HG03108 (cell line): ENCODE measurements around the gene LSM5.

ENCODE experiments used
- ATAC-seq: cut with Tn5 transposase; IDR thresholded peaks from one replicate; pipeline ENCODE4 v1.9.1; 2021; ENCODE audit warnings: moderate library complexity; ENCODE audit not compliant: unreplicated experiment

LSM5 gene

DNA sequence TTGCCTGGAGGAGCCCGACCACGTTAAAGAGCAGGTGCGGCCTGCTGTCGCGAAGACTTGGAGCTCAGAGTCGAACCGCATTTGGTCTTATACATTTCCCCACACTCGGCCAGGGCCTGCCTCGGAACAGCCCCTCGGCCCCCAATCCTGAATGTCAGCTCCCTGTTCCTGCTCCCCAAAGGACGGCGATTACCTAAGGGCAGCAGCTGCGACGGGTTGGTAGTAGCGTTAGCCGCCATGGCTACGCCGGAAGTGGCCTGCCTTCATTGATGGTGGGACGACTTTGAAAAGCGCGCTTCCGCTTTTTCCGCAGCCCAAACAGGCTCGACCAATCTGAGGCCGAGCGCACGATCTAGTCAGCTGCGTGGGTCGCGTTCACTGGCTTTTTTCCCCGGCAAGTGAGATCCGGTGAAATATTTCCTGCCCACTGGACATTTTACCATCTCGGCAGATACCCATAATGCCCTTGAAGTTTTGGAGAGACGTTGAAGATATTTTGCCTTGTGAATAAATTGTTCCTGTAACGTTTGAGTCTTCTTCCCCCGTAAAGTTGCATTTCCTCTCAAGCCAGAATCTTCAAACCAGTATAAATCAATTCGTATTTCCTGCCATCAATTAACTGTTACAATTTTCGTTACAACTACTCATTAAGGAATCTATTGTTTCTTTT, at the start of gene LSM5:
LSM5 (minus strand) TSS at position 254 of the 670 bp plus-strand sequence; CDS start at position 239, 15 bp downstream.
- ATAC-seq = peak; percentile 79

DNA sequence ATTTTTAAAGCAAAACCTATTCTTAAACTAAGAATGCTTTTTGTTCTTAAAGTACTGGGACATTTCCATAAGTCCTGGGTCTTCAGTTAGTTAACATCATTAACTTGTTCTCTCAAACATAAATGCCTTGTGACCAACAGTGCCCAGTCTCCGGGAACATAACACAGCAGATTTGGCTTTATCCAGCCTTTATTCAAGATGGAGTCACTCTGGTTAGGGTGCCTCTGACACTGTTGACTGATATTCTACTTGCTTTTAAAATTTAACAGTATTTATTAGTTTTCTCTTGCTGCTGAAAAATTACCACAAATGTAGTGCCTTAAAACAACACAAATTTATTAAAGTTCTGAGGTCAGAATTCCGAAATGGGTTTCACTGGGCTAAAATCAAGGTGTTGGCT, 49.2 kb upstream of the LSM5 start:
- ATAC-seq = no peak

DNA sequence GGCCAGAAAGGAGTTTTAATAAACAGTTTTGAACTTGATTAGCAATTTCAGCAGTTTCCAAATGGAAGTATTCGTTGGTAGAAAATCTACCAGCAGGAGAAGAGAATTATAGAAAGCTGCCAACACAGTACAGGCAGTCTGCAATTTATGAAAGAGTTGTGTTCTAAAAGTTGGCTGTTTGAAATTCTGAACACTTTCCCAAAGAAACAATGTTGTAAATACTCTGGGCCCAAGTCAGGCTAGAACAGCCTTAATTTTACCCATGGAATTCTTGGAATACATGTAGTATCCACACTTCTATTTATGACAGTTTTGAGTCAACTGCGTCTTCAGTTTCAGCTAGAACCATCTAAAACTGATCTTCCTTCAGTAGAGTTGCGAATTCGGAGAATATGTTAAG, 47.6 kb upstream of the LSM5 start:
- no peak for ATAC-seq

DNA sequence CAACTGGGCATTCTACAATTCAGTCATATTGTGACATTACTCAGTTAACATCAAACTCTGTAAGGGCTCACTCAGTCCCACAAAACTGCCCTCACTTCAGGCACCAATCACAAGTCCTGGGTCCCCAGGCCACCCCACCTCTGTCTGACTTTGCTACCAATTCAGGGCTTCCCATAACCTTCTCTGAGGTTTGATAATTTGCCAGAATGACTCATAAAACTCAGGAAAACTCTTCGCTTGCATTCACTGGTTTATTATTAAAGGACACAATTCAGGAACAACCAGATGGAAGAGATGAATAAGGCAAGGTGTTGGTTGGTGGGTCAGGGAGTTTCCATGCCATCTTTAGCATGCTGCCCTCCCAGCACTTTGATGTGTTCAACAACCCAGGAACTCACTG, 46.4 kb upstream of the LSM5 start:
- no peak for ATAC-seq

DNA sequence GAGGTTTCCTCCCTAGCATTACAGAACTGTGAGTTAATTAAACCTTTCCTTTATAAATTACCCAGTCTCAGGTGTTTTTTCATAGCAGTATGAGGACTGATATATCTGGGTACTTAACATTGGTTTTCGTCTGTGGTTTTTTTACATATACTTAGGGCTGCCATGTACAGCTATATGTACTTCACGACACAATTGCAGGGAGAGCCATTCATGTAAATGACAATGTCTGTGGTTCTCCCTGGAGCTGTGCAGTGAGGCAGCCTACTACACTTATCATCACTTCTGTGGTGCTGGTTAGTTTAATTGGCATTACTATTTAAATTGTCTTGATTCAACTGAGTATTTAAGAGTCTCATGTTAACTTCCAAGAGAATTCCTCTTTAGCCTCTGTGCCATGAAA, 45.8 kb upstream of the LSM5 start:
- no peak for ATAC-seq

DNA sequence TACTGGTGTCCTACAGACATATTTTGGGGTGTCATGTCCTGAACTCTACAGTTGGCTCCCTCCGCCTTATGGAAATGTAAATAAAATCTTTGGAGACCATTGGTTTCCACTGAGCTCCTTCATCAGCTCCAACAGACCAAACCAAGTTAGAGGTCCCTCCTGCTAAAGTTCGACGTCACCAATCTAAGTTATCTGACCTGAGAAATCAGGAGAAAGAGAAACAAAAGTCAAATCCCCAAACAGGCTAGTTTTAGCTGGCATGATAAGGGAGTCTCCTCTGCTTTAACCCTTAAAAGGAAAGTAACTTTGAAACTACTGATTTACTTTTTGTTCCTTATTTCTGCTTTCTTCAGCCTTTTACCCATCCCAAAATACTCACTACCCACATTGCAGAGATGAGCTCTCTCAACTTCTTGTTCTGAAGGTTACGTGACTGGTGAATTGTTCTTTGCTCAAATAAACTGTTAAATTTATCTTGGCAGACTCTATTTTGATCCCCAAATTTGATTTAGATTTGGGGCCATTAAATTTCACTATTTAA, 45.1 kb upstream of the LSM5 start:
- no peak for ATAC-seq

DNA sequence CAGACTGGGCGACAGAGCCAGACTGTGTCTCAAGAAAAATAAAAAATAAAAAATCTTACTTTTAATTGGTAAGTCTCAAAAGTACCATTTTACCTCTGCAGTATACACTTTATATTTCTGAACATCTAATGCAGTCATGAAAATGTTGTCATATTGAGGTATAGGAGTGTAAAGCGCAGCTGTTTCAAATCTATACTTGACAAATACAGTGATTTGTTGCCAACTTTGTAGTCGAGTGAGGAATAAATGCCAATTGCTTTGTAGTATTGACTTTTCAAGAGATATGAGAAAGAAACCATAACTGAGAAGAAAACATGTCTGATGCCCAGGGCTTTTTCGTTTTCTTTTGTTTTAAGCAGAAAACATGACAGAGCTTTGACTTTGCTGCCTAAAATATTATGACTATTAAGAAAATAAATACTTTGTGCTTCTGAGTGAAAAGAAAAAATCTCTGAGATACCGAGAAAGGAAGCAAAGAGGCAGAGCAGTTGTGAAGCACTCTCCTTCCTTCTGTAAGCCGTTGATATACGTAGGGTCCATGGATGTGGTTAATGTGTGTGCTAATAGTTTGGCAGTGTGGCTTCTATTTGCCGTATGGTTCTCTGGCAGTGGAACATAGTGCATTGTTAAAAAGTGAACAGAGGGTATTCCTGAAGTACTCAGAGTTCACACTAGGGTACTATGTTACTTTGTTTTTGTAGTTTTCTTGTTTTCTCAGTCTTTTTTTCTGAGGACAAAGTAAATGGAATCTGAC, 43.3 kb upstream of the LSM5 start:
- ATAC-seq = no peak

DNA sequence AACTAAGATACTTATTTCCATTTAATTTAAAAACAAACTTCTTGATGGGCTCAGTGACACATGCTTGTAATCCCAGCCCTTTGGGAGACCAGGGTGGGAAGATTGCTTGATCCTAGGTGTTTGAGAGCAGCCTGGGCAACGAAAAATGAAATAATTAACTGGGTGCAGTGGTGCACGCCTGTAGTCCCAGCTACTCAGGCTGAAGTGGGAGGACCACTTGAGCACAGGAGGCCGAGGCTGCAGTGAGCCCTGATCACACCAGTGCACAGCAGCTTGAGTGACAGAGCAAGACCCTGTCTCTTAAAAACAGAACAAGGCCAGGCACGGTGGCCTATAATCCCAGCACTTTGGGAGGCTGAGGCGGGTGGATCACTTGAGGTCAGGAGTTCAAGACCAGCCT, 42.5 kb upstream of the LSM5 start:
- no peak for ATAC-seq

DNA sequence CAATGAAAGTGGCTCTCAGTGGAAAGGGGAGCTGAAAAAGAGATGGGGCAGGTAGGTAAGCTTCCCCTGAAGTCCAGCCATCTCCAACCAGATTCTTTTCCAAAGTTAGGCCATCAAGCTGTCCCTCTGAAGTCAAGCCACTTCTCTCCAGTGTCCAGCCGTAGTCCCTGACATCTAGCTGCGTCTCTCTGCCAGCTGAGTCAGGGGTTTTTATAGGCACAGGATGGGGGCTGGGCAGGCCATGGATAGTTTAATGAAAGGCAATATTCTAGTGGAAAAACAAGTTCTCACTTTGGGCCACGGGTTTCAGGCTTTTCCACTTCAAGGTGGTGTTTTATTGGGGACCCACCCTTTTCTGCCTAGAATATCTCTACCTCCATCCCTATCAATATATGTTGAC, 41.9 kb upstream of the LSM5 start:
- ATAC-seq = no peak

DNA sequence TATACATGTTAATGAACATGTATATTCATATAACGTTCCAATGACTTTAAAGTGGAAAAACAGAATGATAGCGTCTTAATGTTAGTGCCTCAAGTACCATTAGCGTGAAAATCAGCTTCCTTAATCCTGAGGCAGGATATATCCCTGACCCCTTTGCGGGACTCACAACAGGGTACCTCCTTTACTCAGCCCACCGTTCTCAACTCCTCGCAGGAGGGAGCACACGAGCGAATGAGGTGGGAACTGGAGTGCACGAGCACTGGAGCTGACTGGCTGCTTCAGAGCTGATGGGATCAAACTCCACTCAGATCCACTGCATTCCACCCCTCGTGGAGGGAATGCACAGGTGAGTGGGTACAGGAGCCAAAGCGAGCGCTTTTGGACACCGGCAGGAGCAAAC, 41.2 kb upstream of the LSM5 start:
- no peak for ATAC-seq

DNA sequence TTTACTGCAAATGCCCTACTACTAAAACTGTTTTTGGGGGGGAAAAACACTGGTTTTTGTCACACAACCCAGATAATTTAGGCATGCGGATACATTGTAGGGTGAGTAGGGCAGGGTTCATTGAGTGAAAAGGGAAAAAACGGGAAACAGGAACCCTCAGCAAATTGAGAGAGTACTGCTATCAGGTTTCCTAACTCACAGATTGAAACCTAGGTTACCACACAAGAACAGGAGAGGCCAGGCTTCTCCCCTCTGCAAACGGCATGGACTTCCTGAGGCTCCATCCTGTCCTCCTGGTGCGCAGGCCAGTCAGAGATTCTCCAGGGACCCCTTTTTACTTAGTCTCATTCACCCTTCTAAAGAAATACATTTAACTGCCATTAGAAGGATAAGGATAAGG, 35.7 kb upstream of the LSM5 start:
- no peak for ATAC-seq

DNA sequence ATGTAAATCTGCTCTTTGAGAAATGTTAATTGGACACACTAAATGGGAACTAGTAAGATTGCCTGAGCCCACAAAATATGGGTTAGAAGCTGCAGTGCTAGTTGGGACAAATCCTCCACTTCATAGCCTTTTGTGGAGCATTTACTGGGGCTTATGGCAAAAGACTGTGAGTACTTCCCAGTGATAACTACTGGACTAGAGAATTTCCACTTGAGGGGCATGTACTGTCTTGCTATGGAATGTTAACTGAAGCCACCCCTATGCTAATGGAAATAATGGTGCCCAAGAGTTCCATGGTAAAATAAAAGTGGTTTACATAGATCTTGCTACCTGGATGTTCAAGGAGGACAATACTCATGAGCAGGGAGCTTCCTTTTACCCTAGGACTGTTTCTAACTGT, 34.5 kb upstream of the LSM5 start:
- ATAC-seq = no peak

DNA sequence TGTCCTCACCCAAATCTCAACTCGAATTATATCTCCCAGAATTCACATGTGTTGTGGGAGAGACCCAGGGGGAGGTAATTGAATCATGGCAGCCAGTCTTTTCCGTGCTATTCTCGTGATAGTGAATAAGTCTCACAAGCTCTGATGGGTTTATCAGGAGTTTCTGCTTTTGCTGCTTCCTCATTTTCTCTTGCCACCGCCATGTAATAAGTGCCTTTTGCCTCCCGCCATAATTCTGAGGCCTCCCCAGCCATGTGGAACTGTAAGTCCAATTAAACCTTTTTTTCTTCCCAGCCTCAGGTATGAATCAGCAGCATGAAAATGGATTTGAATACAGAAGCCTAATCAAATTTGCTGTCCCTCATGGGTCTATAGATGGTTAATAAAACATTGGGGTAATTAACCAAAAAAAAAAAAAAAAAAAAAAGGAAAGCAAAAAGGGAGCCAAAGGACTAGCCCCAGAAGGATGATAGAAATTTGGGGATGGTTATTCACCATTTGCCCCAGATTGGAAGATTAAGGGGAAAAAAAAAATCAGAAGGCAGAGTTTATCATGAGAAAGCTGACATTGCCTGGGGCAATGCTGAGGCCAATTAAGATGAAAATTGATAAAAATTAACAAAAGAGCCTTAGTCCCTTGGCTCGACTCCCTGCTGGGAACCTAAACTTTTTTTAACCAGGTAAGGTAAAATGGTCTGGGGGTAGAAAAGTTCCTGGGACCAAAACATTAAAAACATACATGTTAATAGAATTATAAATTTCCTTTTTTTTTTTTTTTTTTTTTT, 32.8 kb upstream of the LSM5 start:
- ATAC-seq = no peak

DNA sequence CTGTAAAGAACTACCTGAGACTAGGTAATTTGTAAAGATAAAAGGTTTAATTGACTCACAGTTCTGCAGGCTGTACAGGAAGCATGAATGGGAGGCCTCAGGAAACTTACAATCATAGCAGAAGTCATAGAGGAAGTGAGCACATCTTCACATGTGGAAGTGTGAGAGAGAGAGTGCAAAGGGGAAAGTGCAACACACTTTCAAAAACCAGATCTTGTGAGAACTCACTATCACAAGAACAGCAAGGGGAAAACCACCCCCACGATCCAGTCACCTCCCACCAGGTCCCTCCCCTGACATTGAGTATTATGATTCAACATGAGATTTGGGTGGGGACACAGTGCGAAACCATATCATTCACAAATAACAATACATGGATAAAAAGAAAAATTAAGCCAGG, 29.6 kb upstream of the LSM5 start:
- ATAC-seq = no peak

DNA sequence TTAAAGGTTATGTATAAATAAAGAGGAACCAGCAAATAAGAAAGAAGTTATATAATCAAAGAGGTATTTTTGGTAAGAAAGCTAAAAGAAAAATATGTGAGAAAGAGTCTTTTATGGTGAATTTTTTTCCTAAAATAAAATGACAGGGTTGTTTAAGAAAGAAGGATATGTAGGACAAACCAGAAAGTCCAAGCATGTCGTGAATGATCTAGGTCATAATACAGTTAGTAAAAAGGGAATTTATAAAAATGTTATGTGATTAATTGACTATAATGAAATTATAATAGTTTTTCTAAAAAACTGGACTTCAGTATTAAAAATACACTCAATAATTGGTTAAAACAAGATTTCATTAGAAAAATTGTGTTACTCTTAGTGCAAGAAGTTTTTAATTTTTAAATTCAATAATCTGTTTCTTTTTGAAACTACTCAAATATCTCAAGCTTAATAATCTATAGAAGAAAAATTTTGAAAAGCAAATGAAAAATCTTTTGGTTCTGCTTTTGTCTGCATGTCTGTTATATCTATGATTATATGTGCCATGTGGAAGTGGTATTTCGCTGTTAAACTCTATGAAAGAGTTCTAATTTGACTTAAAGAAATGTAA, 28.5 kb upstream of the LSM5 start:
- ATAC-seq = no peak

DNA sequence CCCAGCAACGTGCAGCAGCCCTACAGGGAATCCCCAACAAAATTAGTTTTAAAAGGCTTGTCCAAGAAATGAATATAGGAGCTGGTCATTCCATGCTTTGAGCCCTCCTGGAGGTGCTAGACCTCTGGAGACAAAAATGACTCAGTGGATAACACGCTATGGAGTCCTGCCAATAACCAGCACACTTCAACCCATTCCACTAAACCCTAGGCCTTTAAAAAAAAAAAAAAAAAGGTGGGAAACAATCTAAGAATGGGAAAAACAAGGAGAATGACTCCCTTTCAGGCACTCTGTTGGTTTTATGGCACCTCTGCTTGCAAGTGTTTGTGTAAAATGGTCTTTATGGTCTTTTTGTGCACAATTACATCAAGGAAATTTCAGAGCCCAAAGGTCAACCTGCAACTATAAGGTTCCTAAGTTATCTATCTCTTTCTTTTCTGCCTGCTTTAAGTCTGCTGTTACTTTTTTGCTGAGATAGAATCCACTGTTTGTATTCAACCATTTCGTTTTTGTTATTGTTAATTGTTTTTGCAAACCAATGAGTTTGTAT, 26.4 kb upstream of the LSM5 start:
- ATAC-seq = no peak

DNA sequence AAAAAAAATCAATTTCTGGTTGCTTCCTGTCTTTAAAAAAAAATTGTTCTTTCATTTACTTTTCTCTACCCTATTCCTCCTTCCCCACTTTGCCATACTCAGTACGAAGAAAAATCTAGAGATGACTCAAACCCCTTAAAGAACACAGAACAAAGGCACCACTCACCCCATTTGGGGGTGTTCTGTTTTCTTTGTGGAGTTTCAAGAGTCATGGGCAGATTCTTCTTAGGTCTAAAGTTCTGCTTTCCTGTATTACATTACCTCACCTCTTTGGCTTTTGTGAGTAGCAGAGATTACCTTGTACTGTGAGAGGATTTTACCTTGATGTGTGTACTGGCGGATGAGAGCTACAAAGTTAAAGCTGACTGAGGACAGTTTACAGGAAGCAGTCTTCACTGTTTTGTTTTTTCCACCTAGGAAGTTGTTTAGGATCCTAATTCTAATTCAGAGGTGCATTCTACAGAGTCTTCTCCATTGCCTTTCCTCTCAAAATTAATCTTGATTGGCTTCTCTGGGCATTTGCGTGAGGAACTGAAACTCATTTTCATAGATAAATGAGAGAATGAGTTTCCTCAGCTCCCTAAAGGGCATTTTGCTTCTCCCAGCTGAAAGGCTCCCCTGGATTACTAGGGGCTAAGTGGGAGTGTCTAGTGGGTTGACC, 25.8 kb upstream of the LSM5 start:
- ATAC-seq = peak; percentile 89

DNA sequence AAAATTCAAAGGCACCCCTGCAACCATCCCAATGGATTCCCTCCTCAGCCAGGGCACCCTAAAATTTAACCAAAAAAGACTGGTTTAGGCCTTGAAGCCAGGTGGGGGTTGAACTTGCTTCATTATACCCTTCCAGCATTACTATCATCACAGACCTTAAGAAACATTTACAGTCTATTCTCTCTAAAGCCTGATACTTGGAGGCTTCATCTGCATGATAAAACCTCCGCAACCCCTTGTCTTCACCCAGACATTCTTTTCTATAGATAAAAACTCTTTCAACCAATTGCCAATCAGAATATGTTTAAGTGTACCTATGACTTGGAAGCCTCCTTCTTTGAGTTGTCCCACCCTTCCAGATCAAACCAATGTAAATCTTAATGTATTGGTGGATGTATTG, 23.0 kb upstream of the LSM5 start:
- ATAC-seq = no peak

DNA sequence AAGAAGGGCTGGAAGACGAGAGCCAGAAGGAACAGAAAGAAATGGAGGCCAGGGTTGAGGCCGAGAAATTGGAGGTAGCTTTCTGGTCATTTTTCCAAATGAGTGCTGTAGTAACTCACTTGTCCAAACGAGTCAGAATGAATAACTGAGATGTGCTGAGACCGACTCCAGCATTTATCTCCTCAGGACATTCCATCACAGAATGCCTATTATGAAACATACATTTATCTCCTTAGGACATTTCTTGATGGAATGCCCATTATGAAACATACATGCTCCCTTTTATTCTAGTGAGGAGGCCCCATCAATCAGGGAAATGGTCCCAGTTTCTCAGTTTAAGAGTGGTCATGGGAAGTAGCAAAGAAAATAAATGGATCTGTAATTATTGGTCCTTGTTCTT, 21.6 kb upstream of the LSM5 start:
- ATAC-seq = no peak

DNA sequence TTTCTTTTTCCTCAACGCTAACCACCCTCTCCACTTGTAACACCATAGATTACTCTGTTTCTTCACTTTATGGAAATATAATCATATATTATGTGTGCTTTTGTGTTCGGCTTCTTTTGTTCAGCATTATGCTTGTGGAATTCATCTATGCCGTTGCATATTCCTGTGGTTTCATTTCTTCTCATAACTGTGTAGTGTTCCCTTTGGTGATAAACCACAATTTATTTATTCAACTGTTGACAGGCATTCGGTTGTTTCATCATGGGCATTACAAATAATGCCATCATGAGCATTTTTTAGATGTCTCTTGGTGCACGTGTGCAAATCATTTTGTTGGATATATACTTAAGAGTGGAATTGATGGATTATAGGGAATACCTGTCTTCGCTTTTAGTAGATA, 17.2 kb upstream of the LSM5 start:
- ATAC-seq = no peak
